Effector CD8-positive, alpha-beta T cell (primary cell): ENCODE measurements around the gene DHX16.
A peak's percentile ranks its signal among the peaks of the same experiment; 100 is the strongest.

Experiments
- DNase-seq: peaks from one replicate; lab custom pipeline; 2025; lab: John Stamatoyannopoulos, UW

The DHX16 gene

DNA sequence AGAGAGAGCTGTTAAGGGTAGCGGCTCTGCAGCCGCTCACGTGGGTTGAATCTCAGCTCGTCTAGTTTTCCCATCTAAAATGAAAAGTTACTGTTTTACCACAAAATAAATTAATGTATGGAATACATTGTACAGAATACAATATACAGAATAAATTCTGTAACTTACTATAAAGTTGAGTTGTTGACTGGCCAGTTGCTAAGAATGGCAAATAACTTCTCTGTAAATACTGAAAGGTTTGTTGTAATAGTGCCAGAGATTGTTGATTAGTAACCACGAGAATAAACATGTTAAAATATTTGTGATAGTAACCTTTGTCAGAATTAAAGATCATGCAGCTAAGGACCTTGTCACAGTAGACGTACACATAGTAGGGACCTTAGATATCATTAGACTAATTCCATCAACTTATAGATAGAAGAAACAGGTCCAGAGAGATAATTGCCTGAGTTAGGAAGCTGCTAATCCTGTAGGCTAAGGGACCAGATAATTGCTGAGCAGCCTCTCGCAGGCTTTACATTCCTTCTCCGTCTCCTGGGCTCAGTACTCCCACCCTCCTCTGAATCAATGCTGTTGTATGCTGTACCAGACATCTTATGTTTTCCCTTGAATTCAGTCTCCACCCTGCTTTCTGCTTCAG, 18.5 kb upstream of the DHX16 start:
- DNase-seq, result no peak

DNA sequence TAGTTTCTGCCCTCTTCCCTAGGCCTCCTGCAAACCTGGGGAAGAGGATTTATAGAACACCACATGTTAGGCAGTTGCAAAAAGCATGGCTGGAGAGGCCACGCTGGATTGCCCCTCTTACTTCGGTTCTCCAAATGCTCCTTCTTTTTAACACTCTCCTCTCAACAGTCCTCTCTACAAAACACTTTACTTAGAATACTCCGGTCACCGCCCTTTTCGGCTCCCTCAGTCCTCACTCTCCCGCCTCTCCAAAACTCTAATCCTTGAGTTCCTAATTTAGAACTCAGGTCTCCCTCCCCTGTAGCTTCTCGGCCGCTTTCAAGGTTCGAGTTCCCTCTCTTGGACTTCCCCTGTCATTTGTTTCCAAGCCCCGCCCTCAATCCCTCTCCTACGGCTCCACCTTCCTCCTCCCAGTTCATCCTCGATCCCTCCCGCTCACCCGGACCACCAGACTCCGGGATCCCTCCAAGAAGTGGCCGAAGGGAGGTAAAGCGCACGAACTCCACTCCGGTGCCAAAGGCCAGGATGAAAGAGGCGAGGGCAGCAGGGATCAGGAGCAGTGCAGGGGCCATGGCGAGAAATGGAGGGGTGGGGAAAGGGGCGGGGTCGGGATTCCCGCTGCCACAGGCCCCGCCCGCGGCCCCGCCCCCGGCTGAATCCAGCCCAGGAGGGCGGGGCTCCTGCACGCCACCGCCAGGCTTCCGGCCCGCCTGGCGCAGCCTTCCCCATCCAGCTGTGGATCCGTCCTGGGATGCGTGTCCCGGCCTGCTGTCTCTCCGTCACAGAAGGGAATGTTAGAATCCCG, 17.8 kb upstream of the DHX16 start, which contains the start of gene NRM:
Gene NRM, minus strand, starts transcription at position 582 of the 805 bp plus-strand sequence. Its CDS starts 10 bp downstream, at position 572.
- DNase-seq, result peak; percentile 70

DNA sequence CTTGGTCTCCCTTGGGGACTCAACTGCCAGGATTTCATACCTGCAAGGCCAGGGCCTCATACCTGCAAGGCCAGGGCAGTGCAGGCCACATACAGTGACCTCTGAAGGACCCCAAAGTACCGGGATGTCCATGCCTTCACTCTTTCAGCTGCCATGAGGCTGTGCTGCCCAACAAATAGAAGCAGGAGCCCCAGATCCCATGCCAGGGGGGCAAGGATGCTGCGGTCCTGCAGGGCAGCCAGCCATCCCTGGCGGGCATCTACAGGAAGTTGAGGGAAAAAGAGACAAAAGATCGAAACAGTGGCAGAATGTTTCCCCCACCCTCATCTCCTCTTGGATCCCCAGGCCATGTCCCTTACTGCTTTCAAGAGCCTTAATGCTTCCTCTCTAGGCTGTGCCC, 17.2 kb upstream of the DHX16 start:
- DNase-seq, result no peak

DNA sequence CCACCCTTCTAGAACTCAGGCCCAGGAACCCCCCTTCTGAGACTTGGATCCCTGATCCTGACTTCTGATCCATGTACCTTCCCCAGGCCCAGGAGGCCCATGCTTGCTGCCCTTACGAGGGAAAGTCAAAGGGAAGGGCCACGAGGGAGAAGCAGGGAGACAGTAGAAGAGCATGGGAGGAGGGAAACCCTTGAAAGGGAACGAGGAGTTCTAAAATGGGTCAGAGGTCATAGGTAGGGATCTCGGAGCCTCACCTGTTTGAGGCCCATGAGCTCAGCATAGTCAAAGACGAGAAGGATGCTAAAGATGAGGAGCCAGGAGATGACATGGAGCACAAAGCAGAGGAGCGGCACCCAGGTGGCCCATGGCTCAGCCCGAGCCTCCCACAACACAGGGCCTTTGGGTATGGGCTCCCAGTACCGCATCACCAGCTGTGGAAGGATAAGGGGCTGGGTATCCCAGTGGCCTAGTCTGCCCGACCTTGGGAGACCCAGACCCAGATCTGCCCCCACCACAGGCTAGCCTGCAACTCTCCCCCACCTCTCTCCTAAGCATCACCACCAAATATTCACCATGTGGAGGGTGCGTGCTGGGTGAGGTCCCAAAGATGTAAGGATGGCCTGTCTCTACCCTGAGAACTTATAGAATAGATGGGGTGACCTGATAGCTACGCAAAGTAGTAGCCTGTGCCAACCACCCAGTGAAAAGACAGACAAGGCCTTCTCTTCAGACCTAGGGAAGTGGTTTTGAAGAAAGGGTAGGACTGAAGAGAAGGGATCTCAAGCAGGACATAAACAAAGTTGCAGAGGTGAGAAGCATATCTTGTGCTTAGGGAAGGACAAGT, 16.4 kb upstream of the DHX16 start:
- no peak for DNase-seq

DNA sequence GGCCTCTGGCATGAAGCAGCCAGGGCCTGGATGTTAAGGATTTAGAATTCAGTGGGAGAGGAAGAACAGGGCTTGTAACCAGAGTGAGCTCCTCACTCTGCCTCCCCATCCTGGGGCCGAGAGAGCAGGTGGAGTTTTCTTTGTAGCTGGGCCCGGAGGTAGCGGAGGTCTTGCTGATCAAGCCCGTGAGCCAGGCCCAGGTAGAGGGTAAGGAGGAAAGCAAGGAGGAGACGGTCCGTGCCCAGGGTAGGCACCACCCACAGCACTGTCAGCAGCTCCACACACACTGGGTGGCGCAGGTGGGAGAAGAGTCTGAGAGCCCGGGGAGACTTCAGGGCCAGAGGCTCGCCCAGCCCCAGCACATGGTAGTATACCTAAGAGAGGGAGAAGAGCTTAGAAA, 15.8 kb upstream of the DHX16 start:
- no peak for DNase-seq

DNA sequence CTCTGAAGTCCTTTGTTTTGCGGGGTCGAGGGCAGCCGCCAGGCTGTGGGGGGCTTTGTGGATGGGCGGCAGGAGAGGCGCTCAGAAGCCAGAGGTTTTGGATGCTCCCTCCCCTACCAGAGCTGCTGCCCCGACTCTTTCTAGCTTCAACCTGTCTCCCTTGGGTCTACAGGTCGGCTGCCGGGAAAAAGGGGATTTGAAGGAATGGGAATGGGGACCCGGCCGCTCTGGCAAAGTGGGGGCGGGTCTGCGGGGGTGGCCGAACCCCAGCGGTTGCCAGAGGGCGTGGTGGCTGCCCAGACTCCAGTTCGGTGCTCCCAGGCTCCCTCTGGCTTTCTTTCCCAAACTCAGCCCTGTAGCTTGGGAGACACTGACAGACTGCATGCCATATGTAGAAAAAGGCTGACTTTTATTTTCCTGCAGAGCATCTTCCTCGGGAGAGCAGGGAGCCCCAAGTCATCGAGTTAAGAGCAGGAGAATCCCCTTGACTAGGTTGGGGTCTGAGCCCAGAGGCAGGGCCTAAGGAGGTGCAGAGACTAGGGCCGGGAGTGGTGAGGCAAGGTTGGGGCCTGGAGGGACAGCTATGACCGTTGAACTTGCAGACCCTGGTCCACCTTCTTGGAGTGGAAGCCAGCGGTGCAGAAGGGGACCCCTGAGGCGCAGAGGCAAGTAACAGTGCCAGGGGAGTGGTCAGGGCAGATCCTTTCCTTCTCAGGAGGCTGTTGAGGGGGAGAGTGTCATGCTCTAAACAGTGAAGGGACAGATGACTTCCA, 15.0 kb upstream of the DHX16 start:
- no peak for DNase-seq

DNA sequence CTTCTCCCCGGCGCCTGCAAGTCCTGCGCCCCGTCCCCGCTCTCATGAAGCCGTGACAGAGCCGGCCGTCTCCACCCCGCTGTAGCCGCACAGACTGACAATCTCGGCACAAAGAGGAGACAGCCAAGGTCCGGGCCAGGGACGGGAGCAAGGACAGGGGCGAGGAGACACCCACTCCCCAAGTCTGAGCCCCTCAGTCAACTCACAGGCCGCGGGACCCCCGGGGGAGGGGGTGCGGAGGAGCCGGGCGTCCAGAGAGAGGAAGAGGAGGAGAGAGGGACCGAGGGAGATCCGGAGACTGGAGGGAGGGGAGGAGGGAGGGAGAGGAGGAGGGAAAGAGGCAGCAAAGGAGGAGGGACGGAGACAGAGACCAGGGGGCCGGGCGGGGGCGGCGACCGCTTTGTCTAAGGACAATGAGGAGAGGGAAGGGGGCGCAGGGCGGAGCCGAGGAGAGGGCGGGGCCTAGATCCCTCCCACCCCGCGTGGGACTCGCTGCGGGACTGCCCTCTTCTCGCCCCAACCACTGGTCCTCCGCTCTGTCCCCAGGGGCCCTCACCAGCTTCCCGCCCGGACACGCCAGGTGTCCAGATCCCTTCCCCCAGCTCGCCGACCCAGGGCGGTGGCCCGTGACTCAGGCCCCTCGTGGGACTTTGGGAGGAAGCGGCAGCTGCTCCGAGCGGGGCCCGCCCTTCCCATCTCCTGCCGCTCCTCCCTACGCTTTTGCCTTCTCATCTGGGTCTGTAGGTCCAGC, 14.3 kb upstream of the DHX16 start:
- DNase-seq, result peak; percentile 72

DNA sequence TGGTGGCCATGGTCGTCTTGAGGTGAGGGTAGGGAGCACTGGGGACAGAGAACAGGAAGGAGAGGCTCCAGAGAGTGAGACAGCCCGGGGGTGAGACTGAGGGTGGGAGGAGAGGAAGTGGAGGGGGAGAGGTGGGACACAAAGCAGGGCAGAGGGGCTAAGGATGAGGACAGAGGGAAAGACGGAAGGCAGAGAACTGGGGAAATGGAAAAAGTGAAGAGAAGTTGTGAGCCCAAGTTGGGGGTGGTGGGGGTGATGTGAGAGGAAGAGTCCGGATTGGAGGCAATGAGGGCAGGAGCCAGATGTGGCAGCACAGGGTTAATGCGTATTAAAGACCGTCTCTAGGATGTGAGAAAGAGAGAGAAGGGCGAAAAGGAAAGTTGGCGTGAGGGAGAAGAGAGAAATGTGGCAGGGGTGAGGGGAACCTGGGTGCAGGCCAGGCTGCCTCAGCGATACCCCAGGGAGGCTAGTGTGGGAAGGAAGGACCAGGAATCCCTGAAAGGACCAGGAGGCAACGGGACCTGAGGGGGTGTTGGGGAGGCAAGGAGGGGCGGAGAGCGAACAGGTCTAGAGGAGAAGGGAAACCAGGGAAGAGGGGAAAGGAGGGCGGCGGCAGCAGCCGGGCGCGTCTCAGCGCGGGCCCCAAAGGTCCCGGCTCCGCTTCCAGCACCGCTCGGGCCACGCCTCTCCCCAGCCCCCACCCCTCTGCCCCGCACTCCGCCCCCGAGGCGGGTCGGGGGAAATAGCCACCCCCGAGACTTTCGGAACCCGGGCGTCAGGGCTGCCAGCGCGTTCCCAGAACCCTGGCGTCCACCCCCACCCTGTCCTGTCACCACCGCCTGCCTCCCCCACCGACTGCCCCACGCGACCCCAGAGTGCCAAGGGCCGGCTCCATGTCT, 13.5 kb upstream of the DHX16 start, which contains the start of gene PPP1R18:
Gene PPP1R18, minus strand, starts transcription at position 637 of the 899 bp plus-strand sequence. Its CDS starts 627 bp downstream, at position 10.
- DNase-seq, result peak; percentile 73

DNA sequence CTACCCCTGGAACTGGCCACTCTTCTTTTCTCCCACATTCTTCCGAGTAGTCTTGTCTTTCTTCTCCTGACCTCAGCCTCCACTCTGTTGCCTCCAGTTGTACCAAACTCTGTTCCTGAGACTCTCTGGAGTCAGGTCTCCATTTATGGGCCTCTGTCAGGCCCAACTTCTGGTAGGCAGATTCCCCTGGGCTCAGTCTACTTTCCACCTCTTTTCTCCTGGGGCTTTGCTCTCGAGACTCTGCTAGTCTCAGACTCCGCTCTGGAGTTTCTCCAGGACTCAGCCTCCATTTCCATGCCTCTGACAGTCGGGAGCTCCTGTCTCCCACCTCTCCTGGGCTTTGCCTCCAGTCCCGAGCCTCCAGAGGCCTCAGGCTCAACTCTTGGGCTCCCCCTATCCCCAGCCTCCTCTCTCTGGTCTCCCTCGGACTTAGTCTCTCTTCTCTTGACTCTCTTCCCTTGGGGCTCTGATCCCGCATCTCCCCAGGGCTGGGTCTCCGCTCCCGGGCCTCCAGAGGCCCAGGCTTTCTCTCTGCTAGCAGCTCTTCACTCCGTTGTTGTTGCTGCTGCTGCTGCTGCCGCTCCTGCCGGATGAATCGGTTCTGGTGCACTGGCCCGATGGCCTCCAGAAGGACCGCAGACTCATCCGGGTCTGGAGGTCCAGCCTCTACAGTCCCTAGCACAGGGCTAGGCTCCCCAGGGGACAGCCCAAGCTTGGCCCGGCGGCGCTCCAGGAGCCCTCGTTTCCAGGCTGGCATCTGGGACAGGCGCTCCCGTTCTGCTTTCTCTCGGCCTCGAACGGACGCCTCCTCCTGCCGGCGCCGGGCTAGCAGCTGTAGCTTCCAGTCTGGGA, 12.6 kb upstream of the DHX16 start:
- DNase-seq, result no peak

DNA sequence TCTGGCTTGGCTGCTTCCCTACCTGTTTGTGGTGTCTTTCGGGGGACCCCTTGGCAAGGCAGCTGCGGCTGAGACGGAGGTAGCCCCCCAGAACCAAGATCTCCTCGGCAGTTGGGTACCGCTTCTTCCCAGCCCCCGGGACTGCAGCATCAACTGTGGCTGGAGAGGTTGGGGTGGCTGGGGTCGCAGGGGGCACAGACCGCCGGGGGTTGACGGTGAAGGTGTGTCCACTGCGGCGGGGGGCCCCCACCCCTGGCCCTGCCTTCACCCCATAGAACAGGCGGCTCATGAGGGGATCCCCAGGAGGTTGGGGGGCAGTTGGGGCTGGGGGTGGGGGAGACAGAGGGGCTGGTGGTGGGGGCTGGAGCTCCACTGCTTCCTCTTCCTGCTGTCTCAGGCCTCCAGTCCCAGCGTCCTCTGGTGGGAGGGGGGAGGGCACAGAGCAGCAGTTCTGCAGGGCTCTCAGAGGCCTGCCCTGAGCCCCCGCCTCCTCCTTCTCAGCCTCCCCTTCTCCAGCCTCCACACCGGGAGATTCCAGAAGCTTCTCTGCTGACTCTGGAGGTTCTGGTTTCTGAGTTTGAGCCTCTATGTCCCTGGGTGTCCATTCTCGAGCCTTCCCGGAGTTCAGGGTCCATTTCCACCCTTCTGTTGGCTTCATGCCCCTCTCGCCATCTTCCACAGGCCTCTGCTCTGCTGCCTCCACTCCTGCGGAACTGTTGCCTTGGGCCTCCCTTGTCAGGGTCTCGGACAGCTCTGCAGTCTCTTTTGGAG, 11.8 kb upstream of the DHX16 start:
- DNase-seq, result peak; percentile 26

DNA sequence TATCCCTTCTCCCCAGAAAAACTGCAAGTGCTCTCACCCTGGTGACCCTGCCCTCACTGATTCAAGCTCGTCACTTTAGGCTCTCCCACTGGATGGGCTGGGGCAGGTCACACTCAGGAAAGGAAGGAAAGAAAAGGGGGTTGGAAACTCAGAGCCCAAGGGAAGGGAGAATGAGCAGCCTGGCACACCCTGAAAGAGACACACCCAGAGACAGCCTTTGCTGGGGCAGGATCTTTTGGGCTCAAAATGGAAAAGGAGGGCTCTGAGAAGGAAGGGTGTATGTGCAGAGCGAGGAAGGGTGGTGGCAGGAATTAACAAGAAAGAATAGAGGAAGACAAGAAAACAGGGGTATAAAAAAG, 11.2 kb upstream of the DHX16 start:
- no peak for DNase-seq

DNA sequence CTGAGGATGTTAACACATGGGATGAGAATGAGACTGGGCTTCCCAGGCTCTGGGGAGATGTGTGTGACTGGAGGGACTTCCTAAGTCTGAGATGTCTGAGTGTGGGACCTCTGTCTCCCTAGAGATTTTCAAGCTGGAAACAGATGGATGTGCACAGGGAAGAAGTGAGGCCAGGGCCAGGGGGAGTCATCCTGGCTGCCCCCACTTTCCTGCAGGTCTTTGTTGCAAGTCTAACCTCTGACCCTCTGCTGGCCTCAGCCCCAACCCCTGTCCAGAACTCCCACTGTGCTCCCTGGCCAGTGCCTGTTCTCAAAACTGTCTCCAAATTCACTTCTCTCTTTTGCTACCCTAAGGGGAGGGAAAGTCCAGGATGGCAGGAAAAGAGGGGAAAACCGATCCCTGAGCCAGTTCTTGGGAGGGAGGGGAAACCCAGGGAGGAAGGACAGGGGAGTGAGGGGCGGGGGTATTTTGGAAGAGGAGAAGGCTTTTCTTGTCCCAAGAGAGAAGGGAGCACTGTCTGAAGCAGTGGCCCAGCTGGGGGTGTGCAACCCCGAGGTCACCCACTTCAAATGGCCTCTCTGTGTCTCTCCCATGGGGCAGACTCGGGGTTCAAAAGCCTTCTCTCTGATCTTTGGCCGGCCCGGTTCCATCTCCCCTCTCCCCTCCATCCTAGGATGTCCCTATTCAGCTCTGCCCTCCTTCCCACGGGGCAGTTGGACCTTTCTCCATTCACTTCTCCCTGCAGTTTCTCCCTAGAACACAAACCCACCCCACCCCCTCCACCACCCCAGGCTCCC, 10.6 kb upstream of the DHX16 start:
- DNase-seq, result no peak

DNA sequence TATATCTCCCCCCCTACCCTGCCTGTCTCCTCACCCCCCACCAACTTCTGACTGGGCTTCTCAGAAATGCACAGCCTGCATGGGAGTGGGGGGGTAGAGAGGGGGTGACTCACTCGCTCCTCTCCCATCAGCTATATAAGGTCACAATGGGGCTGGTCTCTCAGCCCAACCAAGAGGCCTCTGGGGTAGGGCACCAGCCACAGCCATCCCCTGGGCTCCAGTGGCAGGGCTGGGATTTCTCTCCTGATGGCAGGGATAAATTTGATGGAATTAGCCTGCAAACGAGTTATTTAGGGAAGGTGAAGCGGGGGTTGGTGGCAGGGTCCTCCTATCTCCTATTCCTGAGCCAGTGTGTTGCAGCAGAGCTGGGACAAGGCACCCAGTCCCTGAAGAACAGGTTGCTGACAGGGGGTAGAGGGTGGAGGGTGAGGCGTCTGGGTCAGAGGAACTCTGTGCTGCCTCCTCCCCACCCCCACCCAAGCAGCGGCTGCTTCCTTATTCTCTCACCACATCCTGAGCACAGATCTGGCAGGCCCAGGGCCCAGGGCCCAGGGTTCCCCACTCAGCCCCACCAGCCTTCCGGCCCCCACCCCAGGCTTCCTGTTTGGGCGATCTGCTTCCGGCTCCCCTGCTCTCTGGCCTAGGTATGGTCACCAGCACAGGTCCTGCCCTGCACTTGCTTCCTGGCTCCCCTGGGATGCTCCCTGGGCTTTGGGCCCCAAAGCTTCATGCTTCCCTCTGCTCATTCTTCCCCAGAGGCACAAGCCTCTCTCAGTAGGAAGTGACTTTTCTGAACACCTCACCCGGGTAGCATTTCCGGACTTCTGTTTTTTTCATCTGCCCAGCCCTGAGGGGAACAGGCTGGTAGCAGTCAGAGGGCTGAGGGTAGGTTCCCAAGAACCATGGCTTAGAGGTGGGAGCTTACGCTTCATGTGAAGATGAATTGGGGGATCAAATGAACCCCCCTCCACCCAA, 9.6 kb upstream of the DHX16 start:
- DNase-seq, result peak; percentile 66

DNA sequence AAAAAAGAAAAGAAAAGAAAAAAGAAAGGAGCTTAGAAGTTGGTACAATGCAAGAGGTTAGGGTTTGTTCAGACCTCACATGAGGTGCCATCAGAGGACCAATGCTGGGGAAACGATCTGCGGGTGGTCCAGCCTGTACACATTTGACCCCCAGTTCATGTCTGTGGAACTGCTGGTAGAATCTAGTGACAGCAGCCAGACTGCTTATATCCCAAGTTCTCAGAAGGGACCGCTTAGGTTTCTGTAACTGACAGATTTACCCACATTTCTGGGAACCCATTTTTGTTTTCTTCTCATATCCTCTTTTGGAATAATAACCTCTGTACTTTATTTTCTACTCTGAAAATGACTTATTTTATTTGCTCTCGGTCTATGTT, 8.9 kb upstream of the DHX16 start:
- DNase-seq, result no peak

DNA sequence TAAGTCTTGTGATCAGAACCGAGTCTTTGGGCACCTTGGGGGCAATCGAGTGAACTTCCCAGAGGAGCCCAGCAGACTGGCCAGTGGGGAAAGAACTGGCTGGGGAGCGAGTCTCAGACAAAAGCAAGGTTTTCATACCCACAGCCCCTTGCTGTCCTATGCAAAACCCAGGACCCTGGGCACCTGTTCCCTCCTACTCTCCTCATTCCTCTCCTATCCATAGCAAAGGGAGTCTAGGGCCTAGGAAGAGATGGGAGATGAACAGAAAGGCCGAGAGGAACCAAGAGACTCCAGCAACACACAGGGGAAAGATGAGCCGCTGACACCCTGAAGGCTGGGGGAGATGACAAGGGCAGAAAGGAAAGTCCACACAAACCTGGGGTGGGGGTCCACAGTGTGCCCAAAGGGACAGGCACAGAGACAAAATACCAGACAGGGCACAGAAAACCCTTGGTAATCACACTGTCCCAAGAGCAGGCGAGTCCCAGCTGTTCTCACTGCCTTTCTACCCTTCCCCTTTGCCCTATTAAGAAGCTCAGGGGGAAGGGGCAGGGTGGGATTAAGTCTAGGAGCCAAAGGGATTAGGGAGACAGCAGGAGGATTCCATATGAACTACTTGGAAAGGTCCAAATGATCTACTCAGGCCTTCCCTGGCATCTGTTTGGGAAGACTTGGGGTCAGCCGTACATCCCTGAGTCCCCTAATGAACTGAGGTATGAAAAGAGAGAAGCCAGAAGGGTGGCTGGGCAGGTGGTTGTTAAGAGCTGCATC, 7.1 kb upstream of the DHX16 start:
- no peak for DNase-seq
